HG03457 (cell line): ENCODE measurements around the gene DYRK2.

Experiments
- ATAC-seq: cut with Tn5 transposase; IDR thresholded peaks from one replicate; pipeline ENCODE4 v1.9.1; 2021; ENCODE audit warnings: moderate number of reproducible peaks; ENCODE audit not compliant: unreplicated experiment

DYRK2 gene

DNA sequence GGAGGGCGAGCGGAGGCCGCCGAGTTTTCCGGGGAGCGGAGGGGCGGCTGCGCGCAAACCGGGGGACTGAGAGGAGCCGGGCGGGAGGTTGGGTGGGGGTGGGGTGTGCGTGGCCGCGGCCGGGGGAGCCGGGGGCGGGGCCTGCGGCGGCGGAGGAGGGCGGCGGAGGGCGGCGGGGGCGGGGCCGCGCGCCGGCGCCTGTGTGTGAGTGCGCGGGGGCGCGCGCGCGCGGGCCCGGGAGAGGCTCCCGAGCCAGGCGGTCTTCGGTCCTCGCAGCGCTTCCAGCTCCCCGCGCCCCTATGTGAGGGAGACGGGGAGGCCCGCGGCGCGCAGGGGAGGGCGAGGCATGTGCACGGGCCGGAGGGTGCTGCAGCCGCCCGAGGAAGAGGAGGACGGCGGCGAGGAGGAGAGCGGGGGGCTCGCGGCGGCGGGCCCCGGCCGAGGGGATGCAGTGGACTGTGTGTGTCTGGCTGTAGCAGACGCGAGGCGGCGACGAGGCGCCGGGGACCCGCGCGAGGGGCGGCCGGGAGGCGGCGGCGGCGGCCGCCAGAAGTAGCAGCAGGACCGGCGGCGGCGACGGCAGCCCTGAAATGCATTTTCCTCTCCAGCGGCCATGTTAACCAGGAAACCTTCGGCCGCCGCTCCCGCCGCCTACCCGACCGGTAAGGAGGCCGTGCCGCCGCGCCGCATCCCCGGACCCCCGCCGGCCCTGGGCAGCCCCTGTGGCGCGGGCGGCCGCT is at the start of gene DYRK2:
Gene DYRK2, plus strand, starts transcription at position 225 of the 740 bp plus-strand sequence. Its CDS starts 389 bp downstream, at position 614.
- peak; percentile 49 for ATAC-seq

DNA sequence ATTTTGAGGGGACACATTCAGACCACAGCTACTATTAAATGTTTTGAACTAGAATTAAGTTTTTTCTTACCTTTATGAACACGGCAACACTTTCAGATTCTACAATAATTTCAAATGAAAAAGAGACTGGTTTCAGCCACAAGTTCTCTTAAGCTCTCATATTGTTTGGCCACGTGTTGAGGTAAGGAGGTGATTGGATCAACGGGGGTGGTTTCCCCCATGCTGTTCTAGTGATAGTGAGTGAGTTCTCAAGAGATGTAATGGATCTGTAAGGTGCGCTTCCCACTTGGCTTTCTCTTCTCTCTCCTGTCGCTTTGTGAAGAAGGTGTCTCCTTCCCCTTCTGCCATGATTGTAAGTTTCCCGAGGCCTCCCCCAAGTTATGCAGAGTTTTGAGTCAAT is 48.9 kb upstream of the DYRK2 start:
- no peak for ATAC-seq

DNA sequence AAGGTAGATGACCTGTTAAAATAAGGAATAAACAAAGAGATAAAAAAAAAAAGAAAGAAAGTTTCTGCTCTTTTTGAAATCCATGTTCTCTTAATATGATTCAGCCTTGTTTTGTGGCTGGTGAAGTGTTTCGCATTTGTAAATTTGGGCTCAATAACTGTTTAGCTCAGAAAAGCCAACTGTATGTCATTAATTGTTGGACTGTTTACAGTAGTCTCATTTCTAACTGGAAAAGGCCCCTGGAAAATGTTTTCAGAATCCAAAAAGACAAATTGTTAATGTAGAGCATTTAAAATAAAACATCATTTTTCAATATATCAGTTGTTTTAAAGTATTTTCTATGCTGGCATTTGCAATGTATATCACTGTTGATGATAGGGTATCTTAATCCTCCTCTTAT is 47.4 kb upstream of the DYRK2 start:
- no peak for ATAC-seq

DNA sequence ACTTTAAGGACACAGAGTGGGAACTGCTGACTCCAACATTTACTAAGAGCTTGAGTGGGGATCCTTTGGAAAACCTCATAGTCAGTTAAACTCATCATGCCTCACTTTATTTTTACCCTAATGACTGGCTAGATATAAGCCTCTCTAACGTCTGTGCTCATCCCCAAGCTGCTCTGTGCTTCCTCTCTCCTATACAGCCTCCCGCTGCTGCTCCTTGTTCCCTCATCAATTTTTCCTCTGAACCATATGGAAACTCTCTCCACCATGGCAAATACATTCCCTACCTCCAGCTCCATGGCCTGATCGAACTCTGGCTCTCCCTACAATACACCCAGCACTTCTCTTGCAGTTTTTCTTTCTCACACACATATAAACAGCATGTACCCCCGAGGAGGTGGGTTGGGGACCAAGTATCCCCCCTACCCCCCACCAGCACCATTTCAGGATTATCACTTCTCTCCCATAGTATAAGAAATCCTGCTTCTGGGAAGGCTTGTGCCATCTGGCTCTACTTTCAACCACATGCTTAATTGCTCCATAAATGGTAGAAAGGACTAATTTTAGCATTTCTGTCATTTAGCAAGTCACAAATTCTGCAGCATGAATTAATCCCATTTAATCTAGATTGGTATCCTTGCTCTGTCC is 39.2 kb upstream of the DYRK2 start:
- no peak for ATAC-seq

DNA sequence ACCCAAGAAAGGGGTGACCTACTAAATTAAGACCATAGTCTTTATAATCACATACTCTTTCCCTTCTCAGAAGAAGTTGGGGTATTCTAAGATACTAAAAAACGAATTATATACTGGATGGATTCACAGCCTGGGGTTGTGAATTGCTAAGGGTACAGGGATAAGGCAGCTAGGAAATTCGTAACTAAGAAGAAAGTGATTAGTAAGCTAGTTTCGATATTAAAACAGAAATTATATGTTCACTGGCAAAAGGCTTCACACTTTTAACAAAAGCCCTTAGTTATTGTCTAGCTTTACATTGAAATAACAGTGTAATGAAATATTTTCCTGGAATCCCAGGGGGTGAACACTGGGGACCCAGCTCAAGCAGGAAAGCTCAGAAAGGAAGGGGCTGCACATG is 35.5 kb upstream of the DYRK2 start:
- ATAC-seq, result no peak

- ATAC-seq, result no peak
Measured at GRCh38 chr12:67617629-67618028, 30.9 kb upstream of the DYRK2 start.

- no peak for ATAC-seq
Measured at GRCh38 chr12:67618303-67618702, 30.2 kb upstream of the DYRK2 start.

GRCh38 chr12:67621112-67621511 is 27.4 kb upstream of the DYRK2 start:
- no peak for ATAC-seq

DNA sequence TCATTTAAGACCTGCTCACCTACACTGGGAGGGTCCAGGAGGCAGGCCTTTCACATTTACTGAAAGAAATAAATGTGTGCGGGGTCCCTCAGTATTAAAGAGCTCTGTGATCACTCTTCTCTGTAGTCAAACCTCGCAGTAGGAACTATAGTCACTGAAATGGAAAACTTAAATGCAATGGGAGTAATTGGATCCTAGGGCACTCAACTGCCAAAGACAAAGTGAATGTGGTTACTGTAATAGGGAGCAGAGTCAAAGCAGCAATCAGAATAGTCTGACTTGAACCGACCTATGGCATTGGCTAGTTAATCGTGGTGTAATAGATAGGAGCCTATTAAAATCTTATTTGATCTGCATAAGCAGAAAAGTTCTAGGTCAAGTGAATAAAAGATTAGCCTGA is 26.6 kb upstream of the DYRK2 start:
- no peak for ATAC-seq

DNA sequence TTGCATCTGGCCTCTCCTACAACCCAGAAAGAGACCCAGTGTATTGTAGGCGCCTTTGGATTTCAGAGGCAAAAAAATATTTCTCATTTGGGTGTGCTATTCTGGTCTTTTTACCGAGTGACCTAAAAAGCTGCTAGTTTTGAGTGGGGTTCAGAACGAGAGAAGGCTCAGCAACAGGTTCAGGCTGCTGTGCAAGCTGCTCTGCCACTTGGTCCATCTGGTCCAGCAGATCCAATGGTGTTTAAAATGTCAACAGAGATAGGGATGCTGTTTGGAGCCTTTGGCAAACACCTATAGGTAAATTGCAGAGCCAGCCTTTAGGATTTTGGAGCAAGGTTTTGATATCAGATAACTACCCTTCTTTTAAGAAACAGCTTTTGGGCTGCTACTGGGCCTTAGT is 25.3 kb upstream of the DYRK2 start:
- no peak for ATAC-seq

GRCh38 chr12:67624355-67624754 is 24.2 kb upstream of the DYRK2 start:
- no peak for ATAC-seq

GRCh38 chr12:67625004-67625403 is 23.5 kb upstream of the DYRK2 start:
- ATAC-seq, result no peak

GRCh38 chr12:67626156-67626555 is 22.4 kb upstream of the DYRK2 start:
- ATAC-seq, result no peak

- peak; percentile 96 for ATAC-seq
Measured at GRCh38 chr12:67630373-67631088, 18.0 kb upstream of the DYRK2 start.

GRCh38 chr12:67632005-67632404 is 16.5 kb upstream of the DYRK2 start:
- ATAC-seq, result no peak

DNA sequence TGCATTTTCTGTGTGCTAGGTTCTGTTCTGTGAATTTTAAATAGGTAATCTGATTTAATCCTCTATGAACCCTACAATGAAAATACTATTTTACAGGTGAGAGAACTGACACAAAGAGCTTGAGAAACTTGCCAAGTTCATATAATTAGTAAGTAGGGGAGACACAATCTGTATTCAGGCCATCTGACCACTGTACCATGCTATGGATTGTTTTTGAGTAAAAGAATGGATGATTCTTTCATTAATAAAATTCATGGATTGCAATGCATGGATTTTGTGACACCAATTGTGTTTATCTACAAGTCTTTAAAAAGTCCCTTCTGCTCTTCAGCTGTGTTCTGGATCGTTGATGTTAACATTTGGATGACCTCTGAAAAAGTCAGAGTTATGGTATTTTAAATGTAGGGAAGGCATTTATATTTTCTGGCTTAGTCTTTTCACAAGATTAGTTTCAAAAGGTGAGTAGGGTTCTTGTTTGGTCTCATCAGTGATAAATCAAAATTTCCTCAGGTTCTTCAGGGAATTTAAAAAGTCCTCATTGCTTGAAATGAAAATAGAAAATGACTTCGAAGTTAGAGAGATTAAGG is 15.4 kb upstream of the DYRK2 start:
- no peak for ATAC-seq

- no peak for ATAC-seq
Measured at GRCh38 chr12:67633708-67634107, 14.8 kb upstream of the DYRK2 start.

GRCh38 chr12:67634303-67634761 is 14.2 kb upstream of the DYRK2 start:
- no peak for ATAC-seq

DNA sequence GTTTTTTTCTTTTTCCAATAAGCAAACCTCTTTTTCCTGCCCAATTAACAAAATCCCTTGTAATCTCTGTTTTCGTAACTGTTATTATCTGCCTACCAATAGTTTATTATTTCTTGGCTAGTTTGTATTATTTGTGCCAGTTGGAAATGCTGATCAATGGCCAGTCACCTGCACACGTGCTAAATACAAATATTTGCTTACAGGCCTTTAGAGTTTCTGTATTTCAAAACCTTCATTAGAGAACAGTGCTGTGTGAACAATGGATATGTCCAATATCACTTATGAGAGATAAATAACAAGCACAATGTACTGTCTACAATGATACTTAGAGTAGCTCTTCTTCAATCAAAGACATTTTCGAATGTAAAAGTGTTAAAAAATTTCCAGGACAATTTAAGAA is 10.8 kb upstream of the DYRK2 start:
- ATAC-seq, result no peak

GRCh38 chr12:67638694-67639093 is 9.9 kb upstream of the DYRK2 start:
- no peak for ATAC-seq

DNA sequence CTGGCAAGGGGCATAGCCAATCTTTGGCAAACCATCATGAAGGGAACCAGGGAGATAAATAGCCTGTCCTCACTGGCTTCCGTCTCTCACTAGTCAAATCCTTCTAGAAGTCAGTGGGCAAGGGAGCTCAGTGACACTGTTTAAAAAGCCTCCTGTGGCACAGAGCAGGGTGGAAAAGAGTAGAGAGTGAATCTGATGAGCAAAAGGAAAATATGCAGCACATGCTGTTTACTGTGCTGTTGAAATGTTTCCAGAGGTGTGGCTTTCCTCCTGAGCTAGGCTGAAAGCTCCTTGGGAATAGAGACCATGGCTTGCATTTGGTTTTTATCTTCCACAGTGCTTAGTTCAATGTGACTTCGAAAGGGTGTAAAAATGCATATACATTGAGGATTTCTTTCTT is 7.7 kb upstream of the DYRK2 start:
- ATAC-seq, result no peak

GRCh38 chr12:67645126-67645525 is 3.4 kb upstream of the DYRK2 start:
- no peak for ATAC-seq
